HL-60 (cell line): Measurements from ENCODE around the gene ARMC9.
A peak's percentile ranks its signal among the peaks of the same experiment; 100 is the strongest.

Experiments used
- POLR2AphosphoS5 ChIP-seq: IDR thresholded peaks from 2 replicates; pipeline ENCODE4 v1.6.1; 2012; ENCODE audit warnings: low read depth
- TF ChIP-seq, protein P1 (sequence below): IDR thresholded peaks from one replicate; pipeline ENCODE4 v1.5.1; 2011; ENCODE audit warnings: low read length, control low read depth, inconsistent platforms; ENCODE audit not compliant: insufficient read depth

DNA sequence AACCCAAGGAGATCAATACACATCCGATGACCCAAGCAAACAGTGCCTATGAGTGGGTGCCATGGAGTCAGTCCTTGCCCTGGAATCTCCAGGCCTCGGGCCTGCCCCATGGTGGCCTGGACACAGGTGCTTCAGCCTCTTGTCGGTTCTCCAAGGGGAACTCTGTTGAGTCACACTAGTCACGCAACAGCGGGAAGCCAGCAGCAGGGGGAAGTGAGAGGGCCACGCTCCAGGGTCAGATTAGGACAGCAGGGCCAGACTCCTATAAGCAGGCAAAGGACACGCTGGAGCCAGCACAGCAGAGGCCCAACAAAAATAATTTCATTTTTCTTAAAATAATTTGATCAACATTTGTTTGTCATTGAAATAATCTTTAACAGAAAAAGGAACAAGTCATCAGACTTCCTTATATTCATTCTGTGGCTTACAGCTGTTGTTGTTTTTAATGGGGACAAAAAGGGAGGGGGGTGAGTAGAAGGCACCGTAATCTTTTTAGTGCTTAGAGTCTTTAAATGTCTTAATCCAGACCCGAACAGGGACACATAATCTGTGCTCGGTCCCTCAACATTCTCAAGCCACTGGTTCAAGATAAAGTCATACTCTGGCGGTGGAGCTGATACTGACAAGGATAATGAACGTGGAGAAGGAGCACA, 16.4 kb upstream of the ARMC9 start:
- TF ChIP-seq, protein P1, sequence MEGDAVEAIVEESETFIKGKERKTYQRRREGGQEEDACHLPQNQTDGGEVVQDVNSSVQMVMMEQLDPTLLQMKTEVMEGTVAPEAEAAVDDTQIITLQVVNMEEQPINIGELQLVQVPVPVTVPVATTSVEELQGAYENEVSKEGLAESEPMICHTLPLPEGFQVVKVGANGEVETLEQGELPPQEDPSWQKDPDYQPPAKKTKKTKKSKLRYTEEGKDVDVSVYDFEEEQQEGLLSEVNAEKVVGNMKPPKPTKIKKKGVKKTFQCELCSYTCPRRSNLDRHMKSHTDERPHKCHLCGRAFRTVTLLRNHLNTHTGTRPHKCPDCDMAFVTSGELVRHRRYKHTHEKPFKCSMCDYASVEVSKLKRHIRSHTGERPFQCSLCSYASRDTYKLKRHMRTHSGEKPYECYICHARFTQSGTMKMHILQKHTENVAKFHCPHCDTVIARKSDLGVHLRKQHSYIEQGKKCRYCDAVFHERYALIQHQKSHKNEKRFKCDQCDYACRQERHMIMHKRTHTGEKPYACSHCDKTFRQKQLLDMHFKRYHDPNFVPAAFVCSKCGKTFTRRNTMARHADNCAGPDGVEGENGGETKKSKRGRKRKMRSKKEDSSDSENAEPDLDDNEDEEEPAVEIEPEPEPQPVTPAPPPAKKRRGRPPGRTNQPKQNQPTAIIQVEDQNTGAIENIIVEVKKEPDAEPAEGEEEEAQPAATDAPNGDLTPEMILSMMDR, result no peak
- TF ChIP-seq POLR2AphosphoS5, result peak; percentile 85
